Measurements from ENCODE around the gene HAO2. TPM values are rescaled to one million over a fixed set of nuclear protein-coding genes. Genes with fewer than 3 reads are reported as not detected.
A peak's percentile ranks its signal among the peaks of the same experiment; 100 is the strongest.

Gene HAO2
- total and polyA plus RNA-seq, 2 experiments from 2014 or later: not detected

- peaks cover 22% of the 10 kb centered on the region for H3K4me1 Mint-ChIP-seq
- no peaks in the 10 kb centered on the region for H4K20me1 ChIP-seq (replicated peaks; ENCODE audit: insufficient read depth)
- no peaks in the 10 kb centered on the region for H3K36me3 ChIP-seq (ENCODE audit: insufficient read depth)
- H3K9me3 Mint-ChIP-seq: no peaks in the 10 kb centered on the region
- H3K4me3 Mint-ChIP-seq: no peak overlapping the region
- H3K4me3 ChIP-seq: no peak overlapping the region
- no peaks in the 10 kb centered on the region for H3K36me3 Mint-ChIP-seq (ENCODE audit: low read depth)
- TF ChIP-seq ZNF462 (CRISPR knock-in tag; IDR thresholded peaks at IDR 0.05): no peak
- TF ChIP-seq EZH2phosphoT487 (IDR thresholded peaks at IDR 0.05; ENCODE audit: unreplicated experiment): no peak
- no peak for TF ChIP-seq POLR2AphosphoS5 (IDR thresholded peaks at IDR 0.05; ENCODE audit: low read depth)
- TF ChIP-seq REST (IDR thresholded peaks at IDR 0.05; ENCODE audit: unreplicated experiment): no peak
- TF ChIP-seq ZNF331 (CRISPR knock-in tag; IDR thresholded peaks at IDR 0.05; ENCODE audit: low read depth): no peak
- TF ChIP-seq STAT1 (IDR thresholded peaks at IDR 0.05; ENCODE audit: unreplicated experiment): no peak
- no peak for TF ChIP-seq EZH2 (IDR thresholded peaks at IDR 0.05; ENCODE audit: low read depth, unreplicated experiment)
- no peak for TF ChIP-seq ZNF114 (CRISPR knock-in tag; IDR thresholded peaks at IDR 0.05)
- TF ChIP-seq JUNB (IDR thresholded peaks at IDR 0.05; ENCODE audit: unreplicated experiment): no peak
- no peak for TF ChIP-seq CTCF (conservative IDR thresholded peaks at IDR 0.05; ENCODE audit: low read depth in 2 of 2)
- no peak for TF ChIP-seq NANOG (IDR thresholded peaks at IDR 0.05; ENCODE audit: borderline replicate concordance)
- TF ChIP-seq CREB1 (CRISPR knock-in tag; IDR thresholded peaks at IDR 0.05; ENCODE audit: low read depth): no peak
- no peak for TF ChIP-seq ETS1 (IDR thresholded peaks at IDR 0.05)
- no peak overlapping the region for H3K4me2 ChIP-seq
- no peaks in the 10 kb centered on the region for H3K27me3 ChIP-seq (ENCODE audit: insufficient read depth)
- no peak overlapping the region for H3K27ac Mint-ChIP-seq
- H3K27ac ChIP-seq (ENCODE audit: low read depth): no peak overlapping the region
- peaks cover 5% of the 10 kb centered on the region; the same call in 1 of the 2 replicates for H3K9me2 ChIP-seq (ENCODE audit: insufficient read depth)
- DNase-seq (ENCODE audit: low spot score) (no peak), ATAC-seq (no peak)
- H3F3A ChIP-seq (replicated peaks; ENCODE audit: low read depth): no peaks in the 10 kb centered on the region
- no peaks in the 10 kb centered on the region for H3K79me2 ChIP-seq (replicated peaks; ENCODE audit: insufficient read depth)
- peaks cover 1% of the 10 kb centered on the region; the same call in 1 of the 2 replicates for H3K4me1 ChIP-seq (ENCODE audit: insufficient read depth)
- no peaks in the 10 kb centered on the region for H3K27me3 Mint-ChIP-seq (ENCODE audit: insufficient read depth, low read depth, poor library complexity)
- peak overlapping the region; percentile 57; the same call in 1 of the 2 replicates for H2AFZ ChIP-seq
Observed at GRCh38 chr1:119366424-119366823, 2.2 kb upstream of the HAO2 start.
